Mesenchymal stem cell (in vitro differentiated cells and primary cell): ENCODE measurements around the gene PHF1.

Source experiments
- DNase-seq: peaks from one replicate; pipeline ENCODE4 v3.0.0-alpha.2; 2013
- H2AFZ ChIP-seq: one replicate; pipeline ENCODE4 v1.6.1; 2013; ENCODE audit warnings: low read depth, mild to moderate bottlenecking, control low read depth, inconsistent platforms, low read length, moderate library complexity
- H2AK5ac ChIP-seq: 2 replicates; pipeline ENCODE4 v1.6.1; 2013; ENCODE audit warnings: low read length, moderate library complexity, mild to moderate bottlenecking, inconsistent platforms; ENCODE audit not compliant: severe bottlenecking
- H2BK120ac ChIP-seq: one replicate; pipeline ENCODE4 v1.6.1; 2013; ENCODE audit warnings: low read depth, mild to moderate bottlenecking, inconsistent platforms, low read length, moderate library complexity
- H2BK12ac ChIP-seq, 2 experiments: one replicate each; pipeline ENCODE4 v1.6.1; 2013; ENCODE audit warnings: inconsistent platforms in 2 of 2, low read length in 2 of 2, mild to moderate bottlenecking in 2 of 2, moderate library complexity in 2 of 2, control low read depth in 1 of 2
- H2BK15ac ChIP-seq: one replicate; pipeline ENCODE4 v1.6.1; 2013; ENCODE audit warnings: mild to moderate bottlenecking, low read depth, inconsistent platforms; ENCODE audit not compliant: poor library complexity, severe bottlenecking
- H2BK5ac ChIP-seq: 2 replicates; pipeline ENCODE4 v1.6.1; 2013; ENCODE audit warnings: low read depth, mild to moderate bottlenecking, low read length, control low read depth, inconsistent platforms; ENCODE audit not compliant: poor library complexity, severe bottlenecking
- H3K14ac ChIP-seq, 2 experiments: one replicate each; pipeline ENCODE4 v1.6.1; 2013; ENCODE audit warnings: inconsistent platforms in 2 of 2, low read length in 2 of 2, control low read depth in 1 of 2, mild to moderate bottlenecking in 1 of 2, moderate library complexity in 1 of 2
- H3K18ac ChIP-seq, 2 experiments: one replicate each; pipeline ENCODE4 v1.6.1; 2013; ENCODE audit warnings: inconsistent platforms in 2 of 2, low read length in 2 of 2, control low read depth in 1 of 2, low read depth in 1 of 2, mild to moderate bottlenecking in 1 of 2
- H3K23ac ChIP-seq, 2 experiments: one replicate each; pipeline ENCODE4 v1.6.1; 2013; ENCODE audit warnings: inconsistent platforms in 2 of 2, low read length in 2 of 2, mild to moderate bottlenecking in 2 of 2, moderate library complexity in 2 of 2, control low read depth in 1 of 2
- H3K27ac ChIP-seq: 2 replicates; pipeline ENCODE4 v1.5.1; 2013; ENCODE audit warnings: mild to moderate bottlenecking, moderate library complexity, low read length, control low read depth, inconsistent platforms; ENCODE audit not compliant: poor library complexity, severe bottlenecking
- H3K27me3 ChIP-seq, 2 experiments: 2 replicates each; pipeline versions ENCODE4 v1.6.1 to v1.7.0; 2013; ENCODE audit warnings: low read length in 2 of 2, mild to moderate bottlenecking in 2 of 2, moderate library complexity in 2 of 2, control low read depth in 1 of 2, inconsistent platforms in 1 of 2; ENCODE audit not compliant: control insufficient read depth in 1 of 2, insufficient read depth in 1 of 2
- H3K36me3 ChIP-seq, 2 experiments: 2 replicates each; pipeline versions ENCODE4 v1.6.1 to v1.7.0; 2013; ENCODE audit warnings: low read length in 2 of 2, control low read depth in 1 of 2, inconsistent platforms in 1 of 2, low read depth in 1 of 2, mild to moderate bottlenecking in 1 of 2; ENCODE audit not compliant: insufficient read depth in 2 of 2, control insufficient read depth in 1 of 2
- H3K4ac ChIP-seq, 2 experiments: one replicate each; pipeline ENCODE4 v1.6.1; 2013; ENCODE audit warnings: inconsistent platforms in 2 of 2, low read length in 2 of 2, mild to moderate bottlenecking in 2 of 2, moderate library complexity in 2 of 2, control low read depth in 1 of 2, low read depth in 1 of 2
- H3K4me1 ChIP-seq: 2 replicates; pipeline ENCODE4 v1.6.1; 2013; ENCODE audit warnings: low read depth, low read length, control low read depth; ENCODE audit not compliant: control insufficient read depth, insufficient read depth
- H3K4me2 ChIP-seq: 2 replicates; pipeline ENCODE4 v1.6.1; 2013; ENCODE audit warnings: low read length, mild to moderate bottlenecking, inconsistent platforms; ENCODE audit not compliant: poor library complexity, severe bottlenecking
- H3K4me3 ChIP-seq, 2 experiments: 2 replicates each; pipeline versions ENCODE4 v1.5.1 to v1.7.0; 2013; ENCODE audit warnings: low read length in 2 of 2, mild to moderate bottlenecking in 2 of 2, control low read depth in 1 of 2, low read depth in 1 of 2; ENCODE audit not compliant: insufficient read depth in 1 of 2
- H3K79me1 ChIP-seq: replicated peaks from 2 replicates; pipeline ENCODE4 v1.6.1; 2013; ENCODE audit warnings: mild to moderate bottlenecking, control low read depth, low read length, inconsistent platforms; ENCODE audit not compliant: poor library complexity, severe bottlenecking
- H3K9ac ChIP-seq: 2 replicates; pipeline ENCODE4 v1.7.0; 2013; ENCODE audit warnings: mild to moderate bottlenecking, low read length, moderate library complexity
- H3K9me3 ChIP-seq: 2 replicates; pipeline ENCODE4 v1.7.0; 2013; ENCODE audit warnings: mild to moderate bottlenecking, low read length; ENCODE audit not compliant: control insufficient read depth
- H4K8ac ChIP-seq: one replicate; pipeline ENCODE4 v1.6.1; 2013; ENCODE audit warnings: inconsistent platforms, mild to moderate bottlenecking, low read length, moderate library complexity
- H4K91ac ChIP-seq: one replicate; pipeline ENCODE4 v1.6.1; 2013; ENCODE audit warnings: mild to moderate bottlenecking, low read length, inconsistent platforms
- WGBS: methylation state at CpG from one replicate; pipeline ENCODE4 v1.1.7; 2013; ENCODE audit warnings: mixed read lengths; 5-methylcytosine and 5-hydroxymethylcytosine counted together

The PHF1 gene

GRCh38 chr6:33413241-33414120 is 2.7 kb downstream of the PHF1 start:
- no peak overlapping the region for H3K4ac ChIP-seq
- WGBS: 94% methylated on average over 14 of the region's 14 CpGs

GRCh38 chr6:33414592-33415271 is 3.9 kb downstream of the PHF1 start:
- Histone ChIP-seq H3K9ac (peak overlapping the region; percentile 99), H2AFZ (no peak overlapping the region), H3K14ac (peak overlapping the region in 1 of 2 experiments; percentile 26), H2BK12ac (no peak overlapping the region), H4K91ac (no peak overlapping the region), H2BK5ac (no peak overlapping the region), H3K4ac (no peak overlapping the region), H3K23ac (peak overlapping the region in 1 of 2 experiments; percentile 5), H2BK120ac (no peak overlapping the region), H2AK5ac (no peak overlapping the region), H3K4me3 (no peak overlapping the region), H3K4me1 (peaks cover 39% of the 10 kb centered on the region), H3K9me3 (no peaks in the 10 kb centered on the region), H3K36me3 (peaks cover 43 to 50% of the 10 kb centered on the region in 2 experiments), H4K8ac (no peak overlapping the region), H3K18ac (no peak overlapping the region), H3K27me3 (no peaks in the 10 kb centered on the region), H3K4me2 (peak overlapping the region; percentile 23), H2BK15ac (no peak overlapping the region), H3K27ac (no peak overlapping the region), H3K79me1 (peaks cover 22% of the 10 kb centered on the region)
- DNase-seq: no peak
- 82% methylated on average over 8 of the region's 12 CpGs for WGBS

More at GRCh38 chr6:33413241-33414120, 2.7 kb downstream of the PHF1 start:
- Histone ChIP-seq H3K9ac (peak overlapping the region; percentile 91), H3K4me2 (no peak overlapping the region), H4K91ac (no peak overlapping the region), H3K4me1 (peaks cover 33% of the 10 kb centered on the region), H3K27ac (no peak overlapping the region), H3K36me3 (peaks cover 43 to 50% of the 10 kb centered on the region in 2 experiments), H3K9me3 (no peaks in the 10 kb centered on the region), H3K4me3 (no peak overlapping the region), H3K18ac (no peak overlapping the region), H3K79me1 (peaks cover 14% of the 10 kb centered on the region), H2BK15ac (no peak overlapping the region), H3K27me3 (no peaks in the 10 kb centered on the region), H2BK120ac (no peak overlapping the region), H3K14ac (no peak overlapping the region), H2BK12ac (no peak overlapping the region), H2AFZ (no peak overlapping the region), H2AK5ac (no peak overlapping the region), H3K23ac (no peak overlapping the region), H4K8ac (no peak overlapping the region), H2BK5ac (no peak overlapping the region)
- no peak for DNase-seq

GRCh38 chr6:33415831-33416230 is 5.0 kb downstream of the PHF1 start:
- Histone ChIP-seq H2AK5ac (no peak overlapping the region), H2BK12ac (no peak overlapping the region), H3K4ac (no peak overlapping the region), H3K27me3 (no peaks in the 10 kb centered on the region), H3K27ac (no peak overlapping the region), H2BK120ac (no peak overlapping the region), H2BK5ac (no peak overlapping the region), H3K23ac (no peak overlapping the region), H3K4me1 (peaks cover 39% of the 10 kb centered on the region), H2BK15ac (no peak overlapping the region), H3K9ac (peak overlapping the region; percentile 99), H3K36me3 (peaks cover 43 to 50% of the 10 kb centered on the region in 2 experiments), H3K9me3 (no peaks in the 10 kb centered on the region), H3K79me1 (peaks cover 22% of the 10 kb centered on the region), H3K18ac (no peak overlapping the region), H4K8ac (no peak overlapping the region), H3K4me3 (peak overlapping the region in 1 of 2 experiments; percentile 99), H4K91ac (no peak overlapping the region), H3K4me2 (peak overlapping the region; percentile 81), H2AFZ (no peak overlapping the region), H3K14ac (no peak overlapping the region)
- WGBS: 60% methylated on average over 1 of the region's 9 CpGs
- no peak for DNase-seq
